Trophoblast cell (in vitro differentiated cells and primary cell): Measurements from ENCODE around the gene TBL2.

ENCODE experiments used
- DNase-seq, 2 donors: peaks; one replicate each; pipeline ENCODE4 v3.0.0-alpha.2; 2016
- H2AFZ ChIP-seq: 2 replicates; pipeline ENCODE4 v1.6.1; 2013; ENCODE audit warnings: low read length, moderate library complexity, mild to moderate bottlenecking; ENCODE audit not compliant: insufficient read depth, poor library complexity
- H2AK5ac ChIP-seq: 2 replicates; pipeline ENCODE4 v1.6.1; 2013; ENCODE audit warnings: mild to moderate bottlenecking, low read length
- H2BK120ac ChIP-seq: 2 replicates; pipeline ENCODE4 v1.6.1; 2013; ENCODE audit warnings: low read length, mild to moderate bottlenecking, moderate library complexity; ENCODE audit not compliant: insufficient read depth, poor library complexity
- H2BK12ac ChIP-seq: 2 replicates; pipeline ENCODE4 v1.6.1; 2013; ENCODE audit warnings: mild to moderate bottlenecking, low read length, moderate library complexity
- H2BK5ac ChIP-seq: 2 replicates; pipeline ENCODE4 v1.6.1; 2013; ENCODE audit warnings: low read length, low read depth, moderate library complexity, mild to moderate bottlenecking; ENCODE audit not compliant: poor library complexity
- H3K14ac ChIP-seq: 2 replicates; pipeline ENCODE4 v1.6.1; 2013; ENCODE audit warnings: mild to moderate bottlenecking, low read length
- H3K18ac ChIP-seq: 2 replicates; pipeline ENCODE4 v1.6.1; 2013; ENCODE audit warnings: mild to moderate bottlenecking, low read length
- H3K23ac ChIP-seq: 2 replicates; pipeline ENCODE4 v1.6.1; 2013; ENCODE audit warnings: low read length
- H3K27ac ChIP-seq: 2 replicates; pipeline ENCODE4 v1.5.1; 2013; ENCODE audit warnings: low read depth, mild to moderate bottlenecking, inconsistent platforms, low read length, moderate library complexity
- H3K27me3 ChIP-seq: 2 replicates; pipeline ENCODE4 v1.6.1; 2013; ENCODE audit warnings: inconsistent platforms, mild to moderate bottlenecking, low read length, moderate library complexity; ENCODE audit not compliant: insufficient read depth
- H3K36me3 ChIP-seq, 2 experiments: 1 replicate in 1 of 2; 2 replicates in 1 of 2; pipeline ENCODE4 v1.6.1; 2013; ENCODE audit warnings: low read length in 2 of 2, mild to moderate bottlenecking in 2 of 2, moderate library complexity in 1 of 2; ENCODE audit not compliant: insufficient read depth in 2 of 2, control insufficient read depth in 1 of 2
- H3K4ac ChIP-seq: 2 replicates; pipeline ENCODE4 v1.6.1; 2013; ENCODE audit warnings: low read depth, mild to moderate bottlenecking, low read length, moderate library complexity
- H3K4me1 ChIP-seq, 2 experiments: 1 replicate in 1 of 2; 2 replicates in 1 of 2; pipeline ENCODE4 v1.6.1; 2013; ENCODE audit warnings: low read length in 2 of 2, mild to moderate bottlenecking in 2 of 2, moderate library complexity in 1 of 2; ENCODE audit not compliant: insufficient read depth in 2 of 2, control insufficient read depth in 1 of 2
- H3K4me2 ChIP-seq: 2 replicates; pipeline ENCODE4 v1.6.1; 2013; ENCODE audit warnings: inconsistent platforms, mild to moderate bottlenecking, low read length, moderate library complexity
- H3K4me3 ChIP-seq: 2 replicates; pipeline ENCODE4 v1.5.1; 2013; ENCODE audit warnings: mild to moderate bottlenecking, low read depth, low read length, inconsistent platforms
- H3K79me1 ChIP-seq: one replicate; pipeline ENCODE4 v1.6.1; 2013; ENCODE audit warnings: low read length
- H3K79me2 ChIP-seq: 2 replicates; pipeline ENCODE4 v1.6.1; 2013; ENCODE audit warnings: low read length, mild to moderate bottlenecking; ENCODE audit not compliant: control insufficient read depth, insufficient read depth, poor library complexity
- H3K9ac ChIP-seq: 2 replicates; pipeline ENCODE4 v1.6.1; 2013; ENCODE audit warnings: mild to moderate bottlenecking, low read length
- H3K9me3 ChIP-seq: 2 replicates; pipeline ENCODE4 v1.6.1; 2013; ENCODE audit warnings: low read depth, mild to moderate bottlenecking, control low read depth, inconsistent platforms, low read length; ENCODE audit not compliant: insufficient read depth
- H4K12ac ChIP-seq: 2 replicates; pipeline ENCODE4 v1.6.1; 2013; ENCODE audit warnings: low read depth, mild to moderate bottlenecking, low read length, moderate library complexity
- H4K8ac ChIP-seq: 2 replicates; pipeline ENCODE4 v1.6.1; 2013; ENCODE audit warnings: low read depth, mild to moderate bottlenecking, low read length, moderate library complexity
- H4K91ac ChIP-seq: one replicate; pipeline ENCODE4 v1.6.1; 2013; ENCODE audit warnings: low read depth, mild to moderate bottlenecking, low read length, moderate library complexity
- WGBS: extraction: QIAGEN DNeasy Blood & Tissue Kit; methylation state at CpG from one replicate; pipeline ENCODE4 v1.1.7; 2013; ENCODE audit warnings: missing lambda C conversion rate; ENCODE audit not compliant: insufficient read length, insufficient coverage; ENCODE audit errors: extremely low coverage; 5-methylcytosine and 5-hydroxymethylcytosine counted together

The TBL2 gene

DNA sequence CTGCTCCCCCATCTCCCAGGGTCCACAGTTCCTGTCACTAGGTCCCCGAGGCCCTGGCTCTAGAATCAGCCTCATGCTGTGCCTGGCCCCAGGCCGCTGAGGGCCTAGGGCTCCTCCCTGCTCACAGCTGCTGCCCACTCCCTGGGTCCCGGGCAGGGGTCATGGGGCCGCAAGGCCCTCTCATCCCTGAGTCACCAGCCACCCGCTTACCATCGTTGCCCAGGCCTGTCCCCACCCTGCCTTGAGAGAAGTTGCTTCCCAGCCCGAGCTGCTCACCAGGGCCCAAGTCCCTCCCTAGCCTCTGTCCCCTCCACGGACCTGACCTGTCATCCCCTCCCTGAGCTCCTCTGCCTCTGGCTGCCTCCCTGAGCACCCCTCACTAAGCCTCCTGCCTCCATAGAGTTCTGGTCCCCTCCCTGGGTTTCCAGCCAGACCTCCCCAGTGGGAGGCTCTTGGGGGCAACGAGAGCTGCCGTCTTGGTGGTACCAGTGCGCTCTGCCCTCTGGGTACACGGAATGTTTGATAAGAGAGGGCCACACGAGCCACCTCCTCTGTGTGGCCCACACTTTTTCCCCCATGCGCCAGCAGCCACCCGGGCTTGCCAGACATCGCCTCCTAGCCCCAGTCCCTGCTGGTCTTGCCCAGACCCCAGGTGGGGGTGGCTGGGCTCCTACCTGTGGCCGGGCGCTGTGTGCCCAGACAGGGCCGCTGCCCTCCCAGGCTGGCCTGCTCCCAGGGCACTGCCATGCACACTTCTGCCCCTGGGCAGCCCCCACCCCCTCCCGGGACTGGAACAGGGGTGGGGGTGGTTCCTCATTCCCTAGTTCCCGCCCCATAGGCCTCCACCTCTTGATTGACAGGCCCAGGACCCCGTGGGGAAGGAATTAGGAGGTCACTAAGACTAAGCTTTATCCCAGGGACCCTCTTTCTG, 24.6 kb upstream of the TBL2 start:
- Histone ChIP-seq H3K9me3 (peaks cover 2% of the 10 kb centered on the region), H3K4ac (no peak overlapping the region), H2AK5ac (no peak overlapping the region), H3K23ac (no peak overlapping the region), H2AFZ (no peak overlapping the region), H3K18ac (no peak overlapping the region), H3K79me2 (no peaks in the 10 kb centered on the region), H2BK5ac (no peak overlapping the region), H3K4me3 (no peak overlapping the region), H3K9ac (no peak overlapping the region), H3K4me2 (no peak overlapping the region), H3K79me1 (no peaks in the 10 kb centered on the region), H3K27ac (no peak overlapping the region), H3K27me3 (no peaks in the 10 kb centered on the region), H4K8ac (no peak overlapping the region), H2BK120ac (no peak overlapping the region), H3K14ac (no peak overlapping the region), H3K36me3 (no peaks in the 10 kb centered on the region), H3K4me1 (no peaks in the 10 kb centered on the region), H2BK12ac (no peak overlapping the region), H4K12ac (no peak overlapping the region), H4K91ac (no peak overlapping the region)
- no CpG with 5 or more reads among the region's 22 CpGs for WGBS
- DNase-seq = no peak

DNA sequence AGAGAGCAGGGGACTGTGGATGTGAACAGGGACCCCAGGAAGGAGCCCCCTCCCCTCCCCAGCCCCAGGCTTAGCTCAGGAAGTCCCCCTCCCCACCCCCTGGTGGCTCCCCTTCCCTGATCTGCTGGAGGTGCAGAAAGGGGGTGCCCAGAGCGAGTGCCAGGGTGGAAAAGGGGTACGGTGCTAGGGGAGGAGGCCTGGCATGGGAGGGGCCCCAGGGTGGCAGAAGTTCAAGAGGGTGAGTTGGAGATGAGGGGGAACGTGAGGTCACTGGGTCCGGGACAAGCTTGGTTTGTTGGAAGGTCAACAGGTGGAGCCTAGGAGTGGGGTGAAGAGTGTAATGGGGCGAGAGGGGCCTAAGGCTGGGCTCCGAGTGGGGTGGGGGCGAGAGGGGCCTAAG, 21.5 kb upstream of the TBL2 start:
- Histone ChIP-seq H3K79me2 (no peaks in the 10 kb centered on the region), H3K14ac (no peak overlapping the region), H3K4me1 (no peaks in the 10 kb centered on the region), H3K27ac (no peak overlapping the region), H4K12ac (no peak overlapping the region), H2BK12ac (no peak overlapping the region), H3K36me3 (no peaks in the 10 kb centered on the region), H2AK5ac (no peak overlapping the region), H2AFZ (no peak overlapping the region), H2BK120ac (no peak overlapping the region), H3K23ac (no peak overlapping the region), H3K4me3 (no peak overlapping the region), H4K8ac (no peak overlapping the region), H3K9ac (no peak overlapping the region), H3K4ac (no peak overlapping the region), H3K27me3 (no peaks in the 10 kb centered on the region), H3K9me3 (peaks cover 2% of the 10 kb centered on the region), H3K18ac (no peak overlapping the region), H3K4me2 (no peak overlapping the region), H4K91ac (no peak overlapping the region), H2BK5ac (no peak overlapping the region), H3K79me1 (no peaks in the 10 kb centered on the region)
- DNase-seq = no peak
- no CpG with 5 or more reads among the region's 7 CpGs for WGBS

DNA sequence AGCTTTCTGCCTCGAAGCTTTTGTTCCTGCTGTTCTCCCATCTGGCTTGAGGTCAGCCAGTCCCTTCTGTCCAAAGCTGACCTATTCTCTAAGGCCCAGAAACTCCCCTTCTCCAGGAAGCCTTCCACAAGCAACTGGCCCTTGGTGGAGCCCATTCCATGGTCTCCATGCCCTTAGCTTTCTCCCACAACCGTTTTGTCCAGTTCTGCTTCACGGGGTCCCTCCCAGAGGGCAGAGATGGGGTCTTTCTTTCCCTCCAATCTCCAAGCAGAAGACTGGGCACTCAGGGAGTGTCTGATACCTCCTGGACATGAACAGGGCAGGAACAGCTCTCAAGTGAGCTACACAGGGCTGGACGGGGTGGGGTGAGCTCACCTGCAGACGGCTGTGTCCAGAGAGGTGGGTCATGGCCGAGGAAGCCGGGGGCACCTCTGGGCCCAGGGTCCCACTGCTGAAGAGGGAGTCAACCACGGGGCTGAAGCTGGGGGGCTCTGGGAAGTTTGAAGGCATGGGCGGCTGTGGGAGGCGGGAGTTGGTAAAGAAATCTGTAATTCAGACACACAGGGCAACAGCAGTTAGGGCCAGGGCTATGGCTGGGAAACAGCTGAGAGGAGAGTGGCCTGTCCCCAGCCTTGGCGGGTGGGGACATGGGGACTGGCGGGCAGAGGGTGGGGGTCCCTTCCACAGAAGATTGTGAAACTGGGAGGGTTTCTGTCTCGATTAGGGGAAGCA, 20.9 kb upstream of the TBL2 start:
- Histone ChIP-seq H2AK5ac (no peak overlapping the region), H3K79me1 (no peaks in the 10 kb centered on the region), H3K79me2 (no peaks in the 10 kb centered on the region), H2BK12ac (no peak overlapping the region), H2AFZ (no peak overlapping the region), H3K14ac (no peak overlapping the region), H3K4me3 (peak overlapping the region; percentile 5), H4K91ac (no peak overlapping the region), H3K23ac (no peak overlapping the region), H3K4ac (no peak overlapping the region), H3K4me2 (no peak overlapping the region), H3K36me3 (no peaks in the 10 kb centered on the region), H3K9me3 (peaks cover 2% of the 10 kb centered on the region), H3K4me1 (no peaks in the 10 kb centered on the region), H3K27ac (no peak overlapping the region), H3K9ac (no peak overlapping the region), H2BK5ac (no peak overlapping the region), H2BK120ac (no peak overlapping the region), H3K27me3 (no peaks in the 10 kb centered on the region), H4K12ac (no peak overlapping the region), H4K8ac (no peak overlapping the region), H3K18ac (no peak overlapping the region)
- DNase-seq = no peak
- WGBS = no CpG with 5 or more reads among the region's 13 CpGs

DNA sequence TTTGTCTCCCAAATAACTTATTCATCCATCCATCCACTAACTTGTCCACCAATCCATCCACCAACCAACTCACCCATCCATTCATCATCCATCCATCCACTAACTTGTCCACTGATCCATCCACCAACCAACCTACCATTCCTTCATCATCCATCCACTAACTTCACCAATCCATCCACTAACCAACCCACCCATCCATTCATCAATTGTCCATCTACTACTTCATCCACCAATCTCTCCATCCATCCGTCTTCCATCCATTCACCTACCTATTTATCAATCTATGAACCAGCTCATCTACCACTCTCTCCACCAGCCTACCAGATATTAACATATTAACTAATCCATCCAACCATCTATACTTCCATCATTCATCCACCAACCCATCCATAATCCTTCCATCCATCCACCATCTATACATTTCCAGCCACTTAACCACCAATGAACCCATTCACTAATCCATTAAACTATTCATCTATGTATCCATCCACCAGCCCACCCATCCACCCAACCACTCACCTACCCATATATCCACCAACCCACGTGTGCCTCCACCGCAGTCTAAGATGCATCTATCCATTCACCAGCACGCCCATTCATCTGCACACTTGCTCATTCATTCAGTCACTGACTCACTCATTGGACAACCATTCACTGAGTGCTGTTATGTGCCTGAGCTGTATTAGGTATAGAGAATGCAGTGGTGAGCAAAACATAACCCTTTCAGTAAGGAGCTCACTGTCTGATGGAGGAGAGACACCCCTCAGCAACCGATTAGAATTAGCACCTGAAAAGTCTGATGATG, 19.8 kb upstream of the TBL2 start:
- DNase-seq = no peak
- Histone ChIP-seq H4K12ac (no peak overlapping the region), H3K18ac (no peak overlapping the region), H3K9me3 (peaks cover 2% of the 10 kb centered on the region), H3K27ac (no peak overlapping the region), H3K4me1 (no peaks in the 10 kb centered on the region), H2AK5ac (no peak overlapping the region), H2BK12ac (no peak overlapping the region), H2AFZ (no peak overlapping the region), H2BK5ac (no peak overlapping the region), H3K79me2 (no peaks in the 10 kb centered on the region), H3K27me3 (no peaks in the 10 kb centered on the region), H4K91ac (no peak overlapping the region), H4K8ac (no peak overlapping the region), H3K4me3 (no peak overlapping the region), H3K4me2 (no peak overlapping the region), H3K23ac (no peak overlapping the region), H3K4ac (no peak overlapping the region), H3K14ac (no peak overlapping the region), H2BK120ac (no peak overlapping the region), H3K9ac (no peak overlapping the region), H3K79me1 (no peaks in the 10 kb centered on the region), H3K36me3 (no peaks in the 10 kb centered on the region)
- WGBS = 100% methylated on average over 1 of the region's 5 CpGs
